ENCODE measurements around the gene APC2. TPM values are rescaled to one million over a fixed set of nuclear protein-coding genes. Genes with fewer than 3 reads are reported as not detected.
"Not testable (repeated sequence)": the region's sequence is repeated elsewhere in the genome, so short reads cannot be mapped to it uniquely, and the experiment has no call there.

Gene APC2
- total RNA-seq, 1 donor from 2014 or later = 43.0 TPM

DNA sequence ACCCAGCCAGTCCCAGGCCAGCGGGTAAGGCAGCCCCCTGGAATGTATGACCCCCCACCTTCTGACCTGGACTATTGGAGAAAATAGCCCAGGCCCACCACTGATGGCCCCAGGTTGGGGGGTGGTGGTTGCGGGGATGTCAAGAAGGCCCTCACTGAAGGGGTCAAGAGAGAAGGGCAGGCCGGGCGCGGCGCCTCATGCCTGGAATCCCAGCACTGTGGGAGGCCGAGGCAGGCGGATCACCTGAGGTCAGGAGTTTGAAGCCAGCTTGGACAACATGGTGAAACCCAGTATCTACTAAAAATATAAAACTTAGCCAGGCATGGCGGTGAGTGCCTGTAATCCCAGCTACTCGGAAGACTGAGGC is 64.4 kb downstream of the APC2 start:
- no peak overlapping the region for H3K4me3 Mint-ChIP-seq
- peaks cover 72% of the 10 kb centered on the region for H3K27me3 Mint-ChIP-seq (ENCODE audit: low read depth)
- no peak for DNase-seq (ENCODE audit: low read depth, low spot score)
- no peak for TF ChIP-seq CTCF (conservative IDR thresholded peaks at IDR 0.05)
- no peaks in the 10 kb centered on the region for H3K9me3 Mint-ChIP-seq
- no peak overlapping the region for H3K27ac Mint-ChIP-seq (ENCODE audit: unreplicated experiment)
- no peaks in the 10 kb centered on the region for H3K36me3 Mint-ChIP-seq (ENCODE audit: low read depth)
- H3K4me1 Mint-ChIP-seq = peaks cover 5% of the 10 kb centered on the region

DNA sequence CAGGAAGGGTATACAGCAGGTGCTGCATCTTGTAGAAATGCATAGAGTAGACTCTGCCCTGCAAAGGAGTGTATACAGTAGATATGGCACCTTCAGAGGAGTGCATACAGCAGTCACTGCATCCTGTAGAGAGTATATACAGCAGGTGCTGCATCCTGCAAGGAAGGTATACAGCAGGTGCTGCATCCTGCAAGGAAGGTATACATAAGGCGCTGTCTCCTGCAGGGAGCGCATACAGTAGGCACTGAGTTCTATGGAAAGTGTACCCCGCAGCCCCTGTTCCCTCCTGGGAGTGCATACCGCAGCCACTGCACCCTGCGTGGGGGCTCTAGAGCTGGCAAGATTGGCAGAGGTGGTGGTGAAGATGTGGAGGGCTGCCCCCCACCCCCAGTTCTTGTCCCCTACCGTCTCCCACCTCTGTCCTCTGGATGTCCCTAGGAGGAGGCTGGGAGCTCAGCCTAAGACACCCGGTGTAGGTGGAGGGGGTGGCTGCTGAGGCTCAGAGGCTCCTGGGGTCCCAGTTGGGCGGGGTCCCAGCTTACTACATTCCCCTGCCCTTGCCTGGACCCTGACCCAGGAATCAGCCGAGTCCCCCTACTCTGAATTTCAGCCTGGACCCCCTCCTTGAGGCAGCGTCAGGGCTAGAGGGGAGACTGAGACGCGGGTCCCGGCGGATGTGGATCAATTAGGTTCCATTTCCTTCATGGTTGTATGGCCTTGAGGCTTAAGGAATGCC is 65.2 kb downstream of the APC2 start:
- H3K4me1 Mint-ChIP-seq = no peaks in the 10 kb centered on the region
- H3K27ac Mint-ChIP-seq (ENCODE audit: unreplicated experiment) = no peak overlapping the region
- no peaks in the 10 kb centered on the region for H3K36me3 Mint-ChIP-seq (ENCODE audit: low read depth)
- no peaks in the 10 kb centered on the region for H3K9me3 Mint-ChIP-seq
- H3K4me3 Mint-ChIP-seq = no peak overlapping the region
- H3K27me3 Mint-ChIP-seq (ENCODE audit: low read depth) = peaks cover 64% of the 10 kb centered on the region
- no peak for DNase-seq (ENCODE audit: low read depth, low spot score)
- no peak for TF ChIP-seq CTCF (conservative IDR thresholded peaks at IDR 0.05)

GRCh38 chr19:1516395-1516753 is 66.5 kb downstream of the APC2 start:
- TF ChIP-seq CTCF (conservative IDR thresholded peaks at IDR 0.05) = no peak
- no peak for DNase-seq (ENCODE audit: low read depth, low spot score)
- Mint-ChIP-seq H3K36me3 (ENCODE audit: low read depth) (no peaks in the 10 kb centered on the region), H3K27ac (ENCODE audit: unreplicated experiment) (no peak overlapping the region), H3K4me3 (no peak overlapping the region), H3K27me3 (ENCODE audit: low read depth) (peaks cover 58% of the 10 kb centered on the region), H3K4me1 (no peaks in the 10 kb centered on the region), H3K9me3 (no peaks in the 10 kb centered on the region)

GRCh38 chr19:1518471-1518870 is 68.5 kb downstream of the APC2 start:
- H3K4me1 Mint-ChIP-seq = no peaks in the 10 kb centered on the region

DNA sequence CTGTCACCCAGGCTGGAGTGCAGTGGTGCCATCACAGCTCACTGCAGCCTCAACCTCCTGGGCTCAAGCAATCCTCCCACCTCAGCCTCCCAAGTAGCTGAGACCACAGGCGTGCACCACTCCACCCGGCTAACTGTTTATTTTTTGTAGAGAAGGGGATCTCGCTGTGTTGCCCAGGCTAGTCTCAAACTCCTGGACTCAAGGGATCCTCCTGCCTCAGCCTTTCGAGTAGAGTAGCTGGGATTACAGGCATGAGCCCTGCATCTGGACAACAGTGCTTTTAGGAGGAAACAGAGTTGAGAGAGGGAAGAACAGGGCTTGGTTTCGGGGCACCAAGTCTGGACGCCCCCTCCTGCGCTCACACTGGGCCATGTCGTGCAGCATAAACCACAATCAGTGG is 69.9 kb downstream of the APC2 start:
- not testable (repeated sequence) for DNase-seq (ENCODE audit: low read depth, low spot score); H3K36me3 Mint-ChIP-seq (ENCODE audit: low read depth); H3K9me3 Mint-ChIP-seq; H3K27ac Mint-ChIP-seq (ENCODE audit: unreplicated experiment); H3K4me1 Mint-ChIP-seq; H3K4me3 Mint-ChIP-seq
- H3K27me3 Mint-ChIP-seq (ENCODE audit: low read depth) = peaks cover 62% of the 10 kb centered on the region

More at GRCh38 chr19:1518471-1518870, 68.5 kb downstream of the APC2 start:
- Mint-ChIP-seq H3K27me3 (ENCODE audit: low read depth) (peaks cover 63% of the 10 kb centered on the region), H3K9me3 (no peaks in the 10 kb centered on the region), H3K36me3 (ENCODE audit: low read depth) (no peaks in the 10 kb centered on the region), H3K27ac (ENCODE audit: unreplicated experiment) (no peak overlapping the region), H3K4me3 (no peak overlapping the region)
- DNase-seq (ENCODE audit: low read depth, low spot score) = no peak
- no peak for TF ChIP-seq CTCF (conservative IDR thresholded peaks at IDR 0.05)

GRCh38 chr19:1520203-1520780 is 70.4 kb downstream of the APC2 start:
- H3K27ac Mint-ChIP-seq (ENCODE audit: unreplicated experiment) = no peak overlapping the region
- peaks cover 7% of the 10 kb centered on the region for H3K4me1 Mint-ChIP-seq
- TF ChIP-seq CTCF (conservative IDR thresholded peaks at IDR 0.05) = no peak
- H3K4me3 Mint-ChIP-seq = no peak overlapping the region
- H3K27me3 Mint-ChIP-seq (ENCODE audit: low read depth) = peaks cover 63% of the 10 kb centered on the region
- no peaks in the 10 kb centered on the region for H3K9me3 Mint-ChIP-seq
- no peak for DNase-seq (ENCODE audit: low read depth, low spot score)
- no peaks in the 10 kb centered on the region for H3K36me3 Mint-ChIP-seq (ENCODE audit: low read depth)

Data from neural crest cell (in vitro differentiated cells).